HEK293T (cell line): ENCODE measurements around the gene MMP23B.
A peak's percentile ranks its signal among the peaks of the same experiment; 100 is the strongest.

Experiments used
- CTCF ChIA-PET: fragments of 350-600 bp; formaldehyde crosslinking; extraction: SDS; loops from one replicate; lab custom pipeline; 2021; ENCODE audit warnings: antibody characterized with exemption, inconsistent platforms; lab: Yijun Ruan, JAX
- POLR2A ChIA-PET: fragments of 350-600 bp; formaldehyde crosslinking; extraction: SDS; loops from one replicate; lab custom pipeline; 2020; ENCODE audit warnings: antibody characterized with exemption, inconsistent platforms; lab: Yijun Ruan, JAX
- DNase-seq: peaks from one replicate; pipeline ENCODE4 v3.0.0; 2012; ENCODE audit warnings: mixed read lengths; ENCODE audit errors: extremely low spot score
- ARNT ChIP-seq: fragments of 450-650 bp; IDR thresholded peaks from 2 replicates; pipeline ENCODE4 v1.6.1; 2017; ENCODE audit warnings: mild to moderate bottlenecking
- BHLHE40 ChIP-seq: fragments of 450-650 bp; IDR thresholded peaks from 2 replicates; pipeline ENCODE4 v1.6.1; 2016; ENCODE audit warnings: mild to moderate bottlenecking, moderate library complexity, borderline replicate concordance
- CTBP1 ChIP-seq: fragments of 450-650 bp; IDR thresholded peaks from 2 replicates; pipeline ENCODE4 v1.6.1; 2016; ENCODE audit warnings: borderline replicate concordance
- ELF4 ChIP-seq: fragments of 450-650 bp; IDR thresholded peaks from 2 replicates; pipeline ENCODE4 v1.6.1; 2017; ENCODE audit warnings: antibody characterized with exemption
- FOXA1 ChIP-seq: fragments of 450-650 bp; IDR thresholded peaks from 2 replicates; pipeline ENCODE4 v1.6.1; 2016; ENCODE audit warnings: mild to moderate bottlenecking
- FOXK2 ChIP-seq: fragments of 450-650 bp; IDR thresholded peaks from 2 replicates; pipeline ENCODE4 v1.6.1; 2016; ENCODE audit warnings: mild to moderate bottlenecking
- FOXM1 ChIP-seq: fragments of 450-650 bp; IDR thresholded peaks from 2 replicates; pipeline ENCODE4 v1.6.1; 2017; ENCODE audit warnings: mild to moderate bottlenecking, borderline replicate concordance
- HDGF ChIP-seq: fragments of 450-650 bp; IDR thresholded peaks from 2 replicates; pipeline ENCODE4 v1.6.1; 2017; ENCODE audit warnings: antibody characterized with exemption, borderline replicate concordance
- L3MBTL2 ChIP-seq: fragments of 450-650 bp; conservative IDR thresholded peaks from 2 replicates; pipeline ENCODE4 v1.6.1; 2016; ENCODE audit warnings: mild to moderate bottlenecking
- LEF1 ChIP-seq: fragments of 450-650 bp; IDR thresholded peaks from 2 replicates; pipeline ENCODE4 v1.6.1; 2017; ENCODE audit warnings: mild to moderate bottlenecking, borderline replicate concordance
- NFRKB ChIP-seq: fragments of 450-650 bp; IDR thresholded peaks from 2 replicates; pipeline ENCODE4 v1.6.1; 2016; ENCODE audit warnings: mild to moderate bottlenecking, moderate library complexity
- PKNOX1 ChIP-seq: fragments of 450-650 bp; IDR thresholded peaks from 2 replicates; pipeline ENCODE4 v1.6.1; 2016
- SP1 ChIP-seq: fragments of 450-650 bp; IDR thresholded peaks from 2 replicates; pipeline ENCODE4 v1.6.1; 2017
- SUZ12 ChIP-seq: fragments of 450-650 bp; IDR thresholded peaks from 2 replicates; pipeline ENCODE4 v1.6.1; 2016; ENCODE audit warnings: mild to moderate bottlenecking
- TARDBP ChIP-seq: fragments of 450-650 bp; IDR thresholded peaks from 2 replicates; pipeline ENCODE4 v1.6.1; 2016
- ZNF384 ChIP-seq: fragments of 450-650 bp; IDR thresholded peaks from 2 replicates; pipeline ENCODE4 v1.6.1; 2016

MMP23B gene

GRCh38 chr1:1615256-1616044 lies 16.5 kb upstream of the MMP23B start, which contains the start of gene MIB2:
TSS of gene MIB2 (plus strand) at chr1:1615500. CDS start at chr1:1623453, 7,953 bp downstream.
- CTCF ChIA-PET, result no interaction called here
- POLR2A ChIA-PET, result interaction anchor here (0.5 to 3.3 kb wide), 21 partner anchors 9 to 675 kb away, joined by 3 to 33 read pairs (median 3); partner anchors contain the start of gene FNDC10
- peak; percentile 100 for DNase-seq
- TF ChIP-seq SP1 (no peak), ARNT (peak; percentile 33; the same call in 1 of the 2 replicates), PKNOX1 (no peak; the same call in 1 of the 2 replicates)

GRCh38 chr1:1616045-1616790 lies 15.8 kb upstream of the MMP23B start:
- no peak for TF ChIP-seq SP1
- TF ChIP-seq L3MBTL2, result no peak
- no peak for TF ChIP-seq CTBP1
- no peak for TF ChIP-seq LEF1
- no peak for TF ChIP-seq ELF4
- no peak for TF ChIP-seq NFRKB
- no peak for TF ChIP-seq ZNF384
- no peak for TF ChIP-seq PKNOX1
- TF ChIP-seq FOXK2, result no peak
- no peak for TF ChIP-seq BHLHE40
- no peak for TF ChIP-seq FOXA1
- no peak for TF ChIP-seq ARNT
- no peak for TF ChIP-seq TARDBP
- no peak for TF ChIP-seq FOXM1
- no peak for TF ChIP-seq HDGF
- TF ChIP-seq SUZ12, result no peak
- ChIA-PET POLR2A (interaction anchor here (0.6 to 3.3 kb wide), 18 partner anchors 9 to 227 kb away, joined by 3 to 33 read pairs (median 4); partner anchors contain the start of gene FNDC10), CTCF (interaction anchor here (0.7 kb wide), 1 partner anchor 10 kb away, joined by 3 read pairs; no protein-coding TSS in a partner anchor)
- DNase-seq, result no peak

- DNase-seq, result no peak
- ChIA-PET CTCF (no interaction called here), POLR2A (no interaction called here)
- TF ChIP-seq HDGF, result no peak
- no peak for TF ChIP-seq SUZ12
- TF ChIP-seq LEF1, result no peak
- no peak for TF ChIP-seq ARNT
- no peak for TF ChIP-seq PKNOX1
- TF ChIP-seq L3MBTL2, result no peak
- no peak for TF ChIP-seq FOXA1
- no peak for TF ChIP-seq TARDBP
- TF ChIP-seq NFRKB, result no peak
- no peak for TF ChIP-seq BHLHE40
- TF ChIP-seq ZNF384, result no peak
- TF ChIP-seq CTBP1, result no peak
- no peak for TF ChIP-seq SP1
- TF ChIP-seq FOXK2, result no peak
- no peak for TF ChIP-seq ELF4
- TF ChIP-seq FOXM1, result no peak
Observed at GRCh38 chr1:1616838-1617237, 15.1 kb upstream of the MMP23B start.

GRCh38 chr1:1617516-1617915 lies 14.5 kb upstream of the MMP23B start:
- TF ChIP-seq SP1 (no peak), SUZ12 (no peak), FOXA1 (no peak), NFRKB (no peak), CTBP1 (no peak), LEF1 (no peak), BHLHE40 (no peak), TARDBP (no peak), HDGF (no peak), ZNF384 (no peak), PKNOX1 (no peak), L3MBTL2 (no peak), FOXM1 (no peak), FOXK2 (no peak), ARNT (no peak), ELF4 (no peak)
- CTCF ChIA-PET, result no interaction called here
- POLR2A ChIA-PET, result no interaction called here
- no peak for DNase-seq

DNA sequence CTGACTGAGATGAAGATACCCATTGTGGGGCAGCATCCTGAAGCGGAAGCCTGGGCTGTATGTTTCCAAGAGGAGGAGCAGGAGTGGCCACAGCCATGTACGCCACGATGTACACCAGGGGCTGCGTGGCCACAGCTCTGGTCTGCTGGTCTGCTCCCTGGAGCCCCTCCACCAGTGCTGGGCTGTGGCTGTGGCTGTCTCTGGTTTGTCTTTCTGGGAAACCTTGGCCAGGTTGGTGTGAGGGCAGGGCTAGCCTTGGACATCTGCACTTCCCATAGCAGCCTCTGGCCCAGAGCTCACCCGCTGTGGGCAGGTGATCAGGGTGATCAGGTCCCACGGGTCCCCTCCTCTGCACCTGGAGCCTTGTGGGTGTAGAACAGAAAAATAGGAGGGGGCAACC lies 14.0 kb upstream of the MMP23B start:
- no peak for DNase-seq
- ChIA-PET CTCF (no interaction called here), POLR2A (interaction anchor here (0.8 kb wide), 1 partner anchor 11 kb away, joined by 3 read pairs; no protein-coding TSS in a partner anchor)
- no peak for TF ChIP-seq FOXK2
- TF ChIP-seq CTBP1, result no peak
- no peak for TF ChIP-seq HDGF
- no peak for TF ChIP-seq L3MBTL2
- no peak for TF ChIP-seq LEF1
- TF ChIP-seq TARDBP, result no peak
- no peak for TF ChIP-seq ELF4
- TF ChIP-seq ZNF384, result no peak
- TF ChIP-seq BHLHE40, result no peak
